Thyroid gland (tissue), 4 donors: Measurements from ENCODE around the gene AFAP1.

Source experiments
- POLR2A ChIP-seq, 2 donors: fragments of 450-650 bp; IDR thresholded peaks; one replicate each; pipeline ENCODE4 v1.6.1; 2017; ENCODE audit warnings: antibody characterized with exemption in 2 of 2, mild to moderate bottlenecking in 2 of 2, moderate library complexity in 1 of 2
- TF ChIP-seq, protein P1 (sequence below), 6 experiments: fragments of 200-600 bp in 3 of 6; fragments of 450-650 bp in 3 of 6; sonication (generic) in 3 of 6; IDR thresholded peaks; one replicate each; pipeline ENCODE4 v1.5.1; 2016 to 2019; ENCODE audit warnings: antibody characterized with exemption in 6 of 6, mild to moderate bottlenecking in 2 of 6, inconsistent platforms in 1 of 6, moderate library complexity in 1 of 6

DNA sequence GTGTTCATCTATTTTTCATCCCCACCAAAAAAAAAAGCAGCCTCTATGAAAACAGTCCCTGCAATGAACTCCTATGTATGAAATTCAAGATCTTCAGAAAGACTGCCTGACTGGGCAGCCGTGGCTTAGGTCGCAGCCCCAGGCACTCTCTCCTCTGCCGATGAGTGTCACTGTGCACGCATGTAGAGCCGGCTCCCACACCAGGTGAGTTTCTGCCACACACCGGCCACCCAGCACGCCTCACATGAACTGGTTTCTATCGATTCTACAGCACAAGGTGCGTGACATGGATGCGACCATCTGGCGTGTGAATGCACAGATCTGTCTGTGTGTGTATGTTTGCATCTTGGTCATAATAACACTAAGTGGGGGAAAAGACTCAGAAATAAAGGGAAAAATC is 140.4 kb downstream of the AFAP1 start:
- TF ChIP-seq, protein P1, sequence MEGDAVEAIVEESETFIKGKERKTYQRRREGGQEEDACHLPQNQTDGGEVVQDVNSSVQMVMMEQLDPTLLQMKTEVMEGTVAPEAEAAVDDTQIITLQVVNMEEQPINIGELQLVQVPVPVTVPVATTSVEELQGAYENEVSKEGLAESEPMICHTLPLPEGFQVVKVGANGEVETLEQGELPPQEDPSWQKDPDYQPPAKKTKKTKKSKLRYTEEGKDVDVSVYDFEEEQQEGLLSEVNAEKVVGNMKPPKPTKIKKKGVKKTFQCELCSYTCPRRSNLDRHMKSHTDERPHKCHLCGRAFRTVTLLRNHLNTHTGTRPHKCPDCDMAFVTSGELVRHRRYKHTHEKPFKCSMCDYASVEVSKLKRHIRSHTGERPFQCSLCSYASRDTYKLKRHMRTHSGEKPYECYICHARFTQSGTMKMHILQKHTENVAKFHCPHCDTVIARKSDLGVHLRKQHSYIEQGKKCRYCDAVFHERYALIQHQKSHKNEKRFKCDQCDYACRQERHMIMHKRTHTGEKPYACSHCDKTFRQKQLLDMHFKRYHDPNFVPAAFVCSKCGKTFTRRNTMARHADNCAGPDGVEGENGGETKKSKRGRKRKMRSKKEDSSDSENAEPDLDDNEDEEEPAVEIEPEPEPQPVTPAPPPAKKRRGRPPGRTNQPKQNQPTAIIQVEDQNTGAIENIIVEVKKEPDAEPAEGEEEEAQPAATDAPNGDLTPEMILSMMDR (IDR thresholded peaks at IDR 0.05), result no peak
- no peak for TF ChIP-seq POLR2A (IDR thresholded peaks at IDR 0.05)
